HG03108 (cell line): ENCODE measurements around the gene OSBP2.
"Not testable (repeated sequence)": the region's sequence is repeated elsewhere in the genome, so short reads cannot be mapped to it uniquely, and the experiment has no call there.

Experiments
- ATAC-seq: cut with Tn5 transposase; IDR thresholded peaks from one replicate; pipeline ENCODE4 v1.9.1; 2021; ENCODE audit warnings: moderate library complexity; ENCODE audit not compliant: unreplicated experiment

OSBP2 gene

GRCh38 chr22:30675436-30675835, 19.2 kb upstream of the OSBP2 start:
- ATAC-seq = no peak

GRCh38 chr22:30676565-30676964, 18.1 kb upstream of the OSBP2 start:
- ATAC-seq = not testable (repeated sequence)

- ATAC-seq = not testable (repeated sequence)
Measured at GRCh38 chr22:30679895-30680690, 14.6 kb upstream of the OSBP2 start.

- no peak for ATAC-seq
Measured at GRCh38 chr22:30680991-30681770, 13.5 kb upstream of the OSBP2 start.

- no peak for ATAC-seq
Measured at GRCh38 chr22:30681831-30682230, 12.8 kb upstream of the OSBP2 start.

- ATAC-seq = no peak
Measured at GRCh38 chr22:30685178-30685577, 9.5 kb upstream of the OSBP2 start.

GRCh38 chr22:30687358-30687757, 7.3 kb upstream of the OSBP2 start:
- no peak for ATAC-seq

GRCh38 chr22:30689622-30690021, 5.1 kb upstream of the OSBP2 start:
- ATAC-seq = no peak

- ATAC-seq = no peak
Measured at GRCh38 chr22:30691204-30691603, 3.5 kb upstream of the OSBP2 start.

- ATAC-seq = no peak
Measured at GRCh38 chr22:30694171-30694639, 469 bp upstream of the OSBP2 start.

GRCh38 chr22:30695351-30695851, 727 bp downstream of the OSBP2 start:
- ATAC-seq = no peak

GRCh38 chr22:30695871-30696655, 1.4 kb downstream of the OSBP2 start:
- ATAC-seq = no peak

GRCh38 chr22:30697975-30698374, 3.3 kb downstream of the OSBP2 start:
- no peak for ATAC-seq

- ATAC-seq = no peak
Measured at GRCh38 chr22:30701872-30702271, 7.2 kb downstream of the OSBP2 start.

GRCh38 chr22:30702856-30703255, 8.2 kb downstream of the OSBP2 start:
- no peak for ATAC-seq

- ATAC-seq = no peak
Measured at GRCh38 chr22:30704978-30705377, 10.3 kb downstream of the OSBP2 start.

- peak; percentile 64 for ATAC-seq
Measured at GRCh38 chr22:30705710-30706651, 11.3 kb downstream of the OSBP2 start.

GRCh38 chr22:30709980-30710379, 15.3 kb downstream of the OSBP2 start:
- not testable (repeated sequence) for ATAC-seq

GRCh38 chr22:30712094-30712493, 17.4 kb downstream of the OSBP2 start:
- ATAC-seq = no peak

GRCh38 chr22:30714062-30714461, 19.4 kb downstream of the OSBP2 start:
- ATAC-seq = no peak
